B cell (primary cell): Measurements from ENCODE around the gene CHST1. TPM values are rescaled to one million over a fixed set of nuclear protein-coding genes. Genes with fewer than 3 reads are reported as not detected.

Source experiments
- ATAC-seq: fragments of 200-7000 bp; cut with Tn5 transposase; one replicate; pipeline ENCODE4 v1.10.0; 2021; ENCODE audit warnings: low read depth, mild to moderate bottlenecking, moderate number of reproducible peaks, moderate library complexity
- CTCF ChIA-PET: fragments of 350-600 bp; sonication (Branson Sonifier 250); formaldehyde crosslinking; loops from one replicate; lab custom pipeline; 2021; ENCODE audit warnings: antibody characterized with exemption, inconsistent platforms; lab: Charles Lee
- POLR2A ChIA-PET: fragments of 350-600 bp; sonication (Branson Sonifier 250); formaldehyde crosslinking; loops from one replicate; lab custom pipeline; 2021; ENCODE audit warnings: antibody characterized with exemption; lab: Charles Lee
- DNase-seq: peaks from one replicate; pipeline ENCODE4 v3.0.0; 2013
- H2AFZ ChIP-seq: 2 replicates; pipeline ENCODE4 v1.6.1; 2012; ENCODE audit warnings: mild to moderate bottlenecking, low read depth, low read length; ENCODE audit not compliant: insufficient read depth, poor library complexity, severe bottlenecking
- H3K27ac ChIP-seq, 2 donors: 1 replicate in 1 of 2; 2 replicates in 1 of 2; pipeline ENCODE4 v1.5.1; 2012 to 2013; ENCODE audit warnings: low read length in 2 of 2, mild to moderate bottlenecking in 2 of 2, moderate library complexity in 1 of 2
- H3K27me3 ChIP-seq, 4 experiments: fragments of 200-600 bp in 1 of 4; sonication (generic) in 1 of 4; replicated peaks in 1 of 4; 1 replicate in 2 of 4; 2 replicates in 2 of 4; pipeline versions ENCODE4 v1.6.1 to v1.7.0; 2013 to 2016; ENCODE audit warnings: low read length in 3 of 4, mild to moderate bottlenecking in 2 of 4, mixed read lengths in 1 of 4, moderate library complexity in 1 of 4; ENCODE audit not compliant: insufficient read depth in 4 of 4, control insufficient read depth in 3 of 4; ENCODE audit errors: control extremely low read depth in 1 of 4
- H3K36me3 ChIP-seq, 2 experiments: replicated peaks in 1 of 2; 1 replicate in 1 of 2; 2 replicates in 1 of 2; pipeline versions ENCODE4 v1.6.1 to v1.7.1; 2013; ENCODE audit warnings: low read length in 1 of 2; ENCODE audit not compliant: insufficient read depth in 2 of 2, control insufficient read depth in 1 of 2; ENCODE audit errors: control extremely low read depth in 1 of 2, extremely low read depth in 1 of 2
- H3K4me1 ChIP-seq, 2 donors: fragments of 200-600 bp in 1 of 2; sonication (generic) in 1 of 2; 1 replicate in 1 of 2; 2 replicates in 1 of 2; pipeline versions ENCODE4 v1.5.1 to v1.6.1; 2013 to 2017; ENCODE audit warnings: low read length in 2 of 2; ENCODE audit not compliant: control insufficient read depth in 2 of 2, insufficient read depth in 2 of 2
- H3K4me2 ChIP-seq: replicated peaks from 2 replicates; pipeline ENCODE3; 2012; ENCODE audit warnings: mild to moderate bottlenecking, low read depth, low read length; ENCODE audit not compliant: poor library complexity, severe bottlenecking
- H3K4me3 ChIP-seq, 5 experiments: fragments of 200-600 bp in 1 of 5; sonication (generic) in 1 of 5; 1 replicate in 3 of 5; 2 replicates in 2 of 5; pipeline versions ENCODE4 v1.5.1 to v1.7.0; 2011 to 2016; ENCODE audit warnings: low read length in 4 of 5, mild to moderate bottlenecking in 4 of 5, low read depth in 2 of 5, control low read depth in 1 of 5, moderate library complexity in 1 of 5; ENCODE audit not compliant: insufficient read depth in 1 of 5; ENCODE audit errors: control extremely low read depth in 1 of 5, extremely low read depth in 1 of 5
- H3K79me2 ChIP-seq: fragments of 200-600 bp; sonication (generic); one replicate; pipeline ENCODE4 v1.6.0; 2016; ENCODE audit warnings: low read length; ENCODE audit not compliant: control insufficient read depth, insufficient read depth
- H3K9ac ChIP-seq: fragments of 200-600 bp; sonication (generic); 2 replicates; pipeline ENCODE4 v1.6.1; 2017; ENCODE audit warnings: mild to moderate bottlenecking, low read length, moderate library complexity
- H3K9me3 ChIP-seq, 3 donors: one replicate each; pipeline versions ENCODE4 v1.6.1 to v1.7.1; 2013; ENCODE audit warnings: low read length in 2 of 3; ENCODE audit not compliant: control insufficient read depth in 2 of 3, insufficient read depth in 1 of 3; ENCODE audit errors: control extremely low read depth in 1 of 3
- H4K20me1 ChIP-seq: 2 replicates; pipeline ENCODE4 v1.6.0; 2012; ENCODE audit warnings: mild to moderate bottlenecking, low read length; ENCODE audit not compliant: insufficient read depth, control insufficient read depth, poor library complexity, severe bottlenecking
- H3K27ac Mint-ChIP-seq: one replicate; pipeline ENCODE4 v1.8.0; 2021; ENCODE audit warnings: mixed read lengths
- H3K27me3 Mint-ChIP-seq: one replicate; pipeline ENCODE4 v1.8.0; 2021; ENCODE audit warnings: mixed read lengths
- H3K4me1 Mint-ChIP-seq: one replicate; pipeline ENCODE4 v1.8.0; 2021; ENCODE audit warnings: mixed read lengths
- H3K4me3 Mint-ChIP-seq: one replicate; pipeline ENCODE4 v1.8.0; 2021; ENCODE audit warnings: mixed read lengths
- H3K9me3 Mint-ChIP-seq: one replicate; pipeline ENCODE4 v1.8.0; 2022; ENCODE audit warnings: mixed read lengths; ENCODE audit not compliant: insufficient read depth
- EZH2 ChIP-seq: IDR thresholded peaks from 2 replicates; pipeline ENCODE4 v1.6.1; 2012; ENCODE audit warnings: borderline replicate concordance, low read depth, mild to moderate bottlenecking, moderate library complexity, low read length; ENCODE audit not compliant: insufficient read depth, poor library complexity, severe bottlenecking
- WGBS: methylation state at CpG from one replicate; pipeline ENCODE4 v1.1.5; 2013; ENCODE audit warnings: missing lambda C conversion rate; ENCODE audit not compliant: insufficient coverage; 5-methylcytosine and 5-hydroxymethylcytosine counted together
- intact Hi-C: fragments of 100-400 bp; cut with micrococcal nuclease; formaldehyde crosslinking; loops from one replicate; pipeline ENCODE4 v1.10.0; 2022
- polyA plus RNA-seq: library from polyadenylated mRNA; depleted of rRNA; stranded (reverse); fragments of >200 nt; gene quantifications from 2 replicates; pipeline ENCODE4 v1.2.3, GENCODE V29; 2012
- total RNA-seq, 2 donors: library from RNA; stranded (reverse); fragments of 120-200 nt in 1 of 2; gene quantifications; 1 replicate in 1 of 2; 2 replicates in 1 of 2; pipeline versions ENCODE4 v1.2.3 to v1.2.4, GENCODE V29; 2013 to 2022
- TF ChIP-seq, protein P1 (sequence below): fragments of 200-600 bp; IDR thresholded peaks from one replicate; pipeline ENCODE4 v1.8.0; 2022; ENCODE audit warnings: antibody characterized with exemption, mild to moderate bottlenecking

CHST1 gene
- total and polyA plus RNA-seq, 2 donors (not counting 1 experiment from before 2014, with no cell fraction given), result not detected

GRCh38 chr11:45655347-45655756 lies 10.1 kb downstream of the CHST1 start:
- ChIA-PET CTCF (interaction anchor here (0.6 to 5.3 kb wide), 13 partner anchors 9 to 545 kb away, joined by 3 to 30 read pairs (median 3); no protein-coding TSS in a partner anchor), POLR2A (no interaction called here)
- Histone ChIP-seq H3K27me3 (peaks cover 0 to 18% (median 4%) of the 10 kb centered on the region in 4 experiments), H3K79me2 (no peaks in the 10 kb centered on the region), H3K4me2 (no peak overlapping the region), H3K4me1 (peaks cover 0 to 3% of the 10 kb centered on the region in 2 donors), H4K20me1 (no peaks in the 10 kb centered on the region), H3K9me3 (peaks cover 0 to 5% (median 0%) of the 10 kb centered on the region in 3 donors), H3K36me3 (no peaks in the 10 kb centered on the region), H3K9ac (no peak overlapping the region), H3K4me3 (no peak overlapping the region), H3K27ac (no peak overlapping the region), H2AFZ (peak overlapping the region; percentile 49)
- Mint-ChIP-seq H3K4me3 (no peak overlapping the region), H3K4me1 (no peaks in the 10 kb centered on the region), H3K27ac (no peak overlapping the region), H3K27me3 (peaks cover 47% of the 10 kb centered on the region), H3K9me3 (no peaks in the 10 kb centered on the region)
- no peak for ATAC-seq
- peak; percentile 58 for DNase-seq
- intact Hi-C loops, result loop anchor here (1.0 kb wide), 1 partner anchor 315 kb away; no protein-coding TSS in a partner anchor
- WGBS, result 15% methylated on average over 16 of the region's 16 CpGs
- no peak for TF ChIP-seq EZH2
- TF ChIP-seq, protein P1, sequence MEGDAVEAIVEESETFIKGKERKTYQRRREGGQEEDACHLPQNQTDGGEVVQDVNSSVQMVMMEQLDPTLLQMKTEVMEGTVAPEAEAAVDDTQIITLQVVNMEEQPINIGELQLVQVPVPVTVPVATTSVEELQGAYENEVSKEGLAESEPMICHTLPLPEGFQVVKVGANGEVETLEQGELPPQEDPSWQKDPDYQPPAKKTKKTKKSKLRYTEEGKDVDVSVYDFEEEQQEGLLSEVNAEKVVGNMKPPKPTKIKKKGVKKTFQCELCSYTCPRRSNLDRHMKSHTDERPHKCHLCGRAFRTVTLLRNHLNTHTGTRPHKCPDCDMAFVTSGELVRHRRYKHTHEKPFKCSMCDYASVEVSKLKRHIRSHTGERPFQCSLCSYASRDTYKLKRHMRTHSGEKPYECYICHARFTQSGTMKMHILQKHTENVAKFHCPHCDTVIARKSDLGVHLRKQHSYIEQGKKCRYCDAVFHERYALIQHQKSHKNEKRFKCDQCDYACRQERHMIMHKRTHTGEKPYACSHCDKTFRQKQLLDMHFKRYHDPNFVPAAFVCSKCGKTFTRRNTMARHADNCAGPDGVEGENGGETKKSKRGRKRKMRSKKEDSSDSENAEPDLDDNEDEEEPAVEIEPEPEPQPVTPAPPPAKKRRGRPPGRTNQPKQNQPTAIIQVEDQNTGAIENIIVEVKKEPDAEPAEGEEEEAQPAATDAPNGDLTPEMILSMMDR, result peak; percentile 91

DNA sequence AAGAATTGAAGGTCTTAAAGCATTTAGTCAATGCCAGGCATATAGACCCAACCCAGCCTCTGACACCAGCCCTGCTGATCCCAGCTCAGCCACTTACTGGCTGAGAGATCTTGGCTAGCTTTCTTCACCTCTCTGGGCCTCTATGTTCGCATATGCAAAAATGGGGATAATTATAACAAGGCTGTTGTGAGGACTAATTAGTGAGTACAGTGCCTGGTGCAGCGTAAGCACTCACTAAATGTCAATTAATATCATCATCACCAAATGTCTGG lies 10.5 kb downstream of the CHST1 start:
- Histone ChIP-seq H3K9ac (no peak overlapping the region), H3K4me3 (no peak overlapping the region), H3K79me2 (no peaks in the 10 kb centered on the region), H3K4me1 (peaks cover 0 to 3% of the 10 kb centered on the region in 2 donors), H4K20me1 (no peaks in the 10 kb centered on the region), H3K9me3 (peaks cover 0 to 9% (median 0%) of the 10 kb centered on the region in 3 donors), H3K27me3 (peaks cover 0 to 14% (median 2%) of the 10 kb centered on the region in 4 experiments), H3K36me3 (no peaks in the 10 kb centered on the region), H3K27ac (no peak overlapping the region), H3K4me2 (no peak overlapping the region), H2AFZ (peak overlapping the region; percentile 49)
- ChIA-PET POLR2A (no interaction called here), CTCF (interaction anchor here (0.6 to 5.3 kb wide), 14 partner anchors 9 to 544 kb away, joined by 3 to 30 read pairs (median 4); no protein-coding TSS in a partner anchor)
- no CpG with 5 or more reads among the region's 2 CpGs for WGBS
- DNase-seq (no peak), ATAC-seq (no peak)
- Mint-ChIP-seq H3K4me1 (no peaks in the 10 kb centered on the region), H3K27ac (no peak overlapping the region), H3K4me3 (no peak overlapping the region), H3K27me3 (peaks cover 44% of the 10 kb centered on the region), H3K9me3 (no peaks in the 10 kb centered on the region)
- TF ChIP-seq, protein P1, result no peak
- no peak for TF ChIP-seq EZH2
- intact Hi-C loops, result loop anchor here (1.0 kb wide), 1 partner anchor 315 kb away; no protein-coding TSS in a partner anchor
